GM12892 (cell line): ENCODE results near the gene TRIM59.

Source experiments
- POLR2A ChIP-seq: IDR thresholded peaks from 2 replicates; pipeline ENCODE4 v1.6.1; 2011; ENCODE audit warnings: low read depth, low read length, control low read depth
- POLR2AphosphoS5 ChIP-seq: IDR thresholded peaks from 2 replicates; pipeline ENCODE4 v1.6.1; 2011; ENCODE audit warnings: low read depth, low read length, control low read depth

DNA sequence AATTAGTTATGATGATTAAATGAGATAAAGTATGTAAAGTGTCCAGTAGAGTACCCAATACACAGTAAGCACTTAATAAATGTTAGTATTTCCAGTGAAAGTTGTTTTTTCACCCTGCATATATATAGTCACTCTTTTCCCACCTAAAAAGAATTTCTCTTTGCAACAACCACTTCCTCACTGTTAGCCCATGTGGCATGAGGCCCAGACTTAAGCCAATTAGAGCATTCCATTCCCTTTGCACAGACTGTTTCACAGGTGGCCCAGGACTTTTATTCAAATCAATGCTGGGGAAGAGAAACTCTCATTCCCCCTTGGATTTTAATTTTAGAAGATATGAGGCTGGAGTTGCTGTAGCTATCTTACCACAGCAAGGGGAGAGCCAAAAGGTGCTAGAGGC is 54.3 kb downstream of the TRIM59 start:
- TF ChIP-seq POLR2AphosphoS5 (no peak), POLR2A (no peak)
